ENCODE results near the gene BRD3OS.

BRD3OS gene

GRCh38 chr9:134059661-134060395 lies 34.5 kb downstream of the BRD3OS start:
- no peak for TF ChIP-seq CTCF (IDR thresholded peaks at IDR 0.05)

GRCh38 chr9:134060546-134060945 lies 35.3 kb downstream of the BRD3OS start:
- TF ChIP-seq CTCF (IDR thresholded peaks at IDR 0.05) = no peak

- TF ChIP-seq CTCF (IDR thresholded peaks at IDR 0.05) = no peak
Measured at GRCh38 chr9:134061019-134061687, 35.9 kb downstream of the BRD3OS start.

GRCh38 chr9:134061688-134062371 lies 36.5 kb downstream of the BRD3OS start:
- TF ChIP-seq CTCF (IDR thresholded peaks at IDR 0.05) = no peak

GRCh38 chr9:134062461-134063087 lies 37.3 kb downstream of the BRD3OS start:
- TF ChIP-seq CTCF (IDR thresholded peaks at IDR 0.05) = no peak

- TF ChIP-seq CTCF (IDR thresholded peaks at IDR 0.05) = no peak
Measured at GRCh38 chr9:134063088-134063570, 37.8 kb downstream of the BRD3OS start.

Data from LNCAP (cell line).